Activated CD8-positive, alpha-beta memory T cell treated with anti-CD3 and anti-CD28 coated beads for 4 hours (primary cell): ENCODE results near the gene RAD54L2.
"Not testable (repeated sequence)": the region's sequence is repeated elsewhere in the genome, so short reads cannot be mapped to it uniquely, and the experiment has no call there.

ENCODE experiments used
- DNase-seq, 2 donors: peaks; one replicate each; pipeline ENCODE4 v3.0.0-alpha.2; 2020; ENCODE audit warnings: low read depth in 2 of 2

The RAD54L2 gene

DNA sequence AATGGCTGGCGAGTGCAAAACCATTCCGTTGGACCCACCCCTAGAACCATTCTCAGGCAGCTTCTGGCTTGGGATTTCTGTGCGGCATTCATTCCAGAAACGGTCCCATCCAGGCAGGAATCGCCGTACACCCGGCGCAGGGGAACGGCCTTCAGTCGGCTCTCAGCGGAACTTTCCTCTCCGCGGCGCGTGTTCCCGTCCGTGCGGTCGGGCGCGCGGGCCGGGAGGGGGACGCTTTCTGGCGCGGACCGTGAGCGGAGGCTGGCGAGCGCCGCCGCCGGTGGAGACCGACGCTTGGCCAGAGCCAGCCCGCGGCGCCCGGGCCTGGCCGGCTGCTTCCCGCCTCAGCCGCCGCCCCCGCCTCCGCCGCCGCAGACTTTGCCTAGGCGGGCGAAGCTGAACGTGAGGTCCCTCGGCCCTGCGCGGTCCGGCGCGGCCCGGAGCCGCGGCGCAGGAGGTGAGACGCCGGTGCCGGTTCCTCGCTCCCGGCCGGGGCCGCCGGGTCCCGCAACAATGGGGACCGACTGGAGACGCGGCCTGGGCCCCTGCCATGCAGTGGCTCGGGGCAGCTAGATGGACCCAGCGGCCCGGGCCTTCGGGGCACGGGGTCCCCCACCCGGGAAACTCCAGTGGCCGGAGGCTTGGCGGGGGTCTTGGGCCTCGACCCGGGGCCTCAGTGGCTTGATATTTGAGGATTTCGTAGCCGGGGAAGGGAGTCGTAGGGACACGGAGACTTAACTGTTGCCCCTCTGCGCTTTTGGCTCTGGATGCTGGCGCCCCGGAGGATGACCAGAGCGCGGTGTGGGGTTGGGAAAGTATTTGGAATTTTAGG lies at the start of gene RAD54L2:
RAD54L2 (plus strand) TSS at position 261 of the 832 bp plus-strand sequence. CDS start 51,702 bp downstream, outside the sequence.
- peak; percentile 57 to 59 for DNase-seq

- peak; percentile 56 to 73 for DNase-seq
These were observed 39.4 kb upstream of the RAD54L2 start for GRCh38 chr3:51498876-51499738.

DNA sequence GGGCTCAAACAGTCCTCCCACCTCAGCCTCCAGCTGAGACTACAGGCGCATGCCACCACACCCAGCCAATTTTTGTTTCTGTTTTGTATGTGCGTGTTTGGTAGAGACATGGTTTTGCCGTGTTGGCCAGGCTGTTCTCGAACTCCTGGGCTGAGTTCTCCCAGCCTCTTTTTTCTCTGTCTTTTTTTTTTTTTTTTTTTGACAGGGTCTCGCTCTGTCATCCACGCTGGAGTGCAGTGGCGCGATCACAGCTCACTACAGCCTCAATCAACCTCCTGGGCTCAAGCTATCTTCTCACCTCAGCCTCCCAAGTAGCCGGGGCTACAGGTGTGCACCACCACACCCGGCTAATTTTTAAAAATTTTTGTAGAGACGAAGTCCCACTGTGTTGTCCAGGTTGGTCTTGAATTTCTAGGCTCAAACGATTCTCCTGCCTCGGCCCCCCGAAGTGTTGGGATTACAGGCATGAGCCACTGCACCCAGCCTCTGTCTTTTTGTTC lies 37.8 kb upstream of the RAD54L2 start:
- DNase-seq = no peak

DNA sequence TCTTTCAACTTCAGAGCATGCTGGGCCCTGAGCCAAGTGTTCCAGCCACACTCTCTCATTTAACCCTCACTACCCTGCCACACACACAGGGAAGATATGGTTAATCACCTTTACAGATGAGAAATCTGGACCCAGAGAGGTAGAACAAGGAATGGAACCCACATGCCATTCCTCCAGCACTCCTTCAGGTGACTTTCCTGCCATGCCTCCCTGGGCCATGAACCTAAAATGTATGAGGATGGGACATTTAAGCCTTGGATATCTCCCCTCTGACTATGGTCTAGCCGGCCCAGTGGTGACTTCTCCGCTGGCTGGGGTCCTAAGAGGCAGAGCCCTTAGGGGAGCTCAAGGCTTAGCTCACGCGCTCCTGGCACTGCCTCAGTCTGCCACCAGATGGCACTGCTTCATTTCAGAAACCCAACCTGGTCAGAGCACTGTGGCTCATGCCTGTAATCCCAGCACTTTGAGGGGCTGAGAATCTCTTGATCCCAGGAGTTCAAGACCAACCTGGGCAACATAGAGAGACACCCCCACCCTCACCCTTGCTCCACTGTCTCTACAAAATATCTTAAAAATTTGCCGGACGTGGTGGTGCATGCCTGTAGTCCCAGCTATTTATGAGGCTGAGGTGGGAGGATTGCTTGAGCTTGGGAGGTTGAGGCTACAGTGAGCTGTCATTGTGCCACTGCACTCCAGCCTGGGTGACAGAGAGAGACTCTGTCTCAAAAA lies 36.5 kb upstream of the RAD54L2 start:
- DNase-seq = peak; percentile 57 to 64

DNA sequence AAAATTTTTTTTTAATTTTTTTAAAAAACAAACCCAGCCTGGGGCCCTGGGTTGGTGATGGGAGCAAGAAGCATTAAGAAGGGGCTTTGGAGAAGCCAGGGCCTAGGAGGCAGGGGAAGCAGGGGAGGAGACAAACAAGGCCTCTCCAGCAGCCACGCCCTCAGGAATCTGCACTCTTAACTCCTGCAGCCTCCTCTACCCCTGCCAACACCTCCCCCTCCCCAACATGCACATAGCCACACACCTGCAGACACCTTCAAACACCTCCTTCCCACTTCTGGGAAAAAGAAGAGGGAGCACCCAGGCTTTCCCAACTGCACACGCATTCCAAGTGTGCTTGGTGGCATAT lies 36.0 kb upstream of the RAD54L2 start:
- no peak for DNase-seq

- DNase-seq = no peak
These were observed 35.5 kb upstream of the RAD54L2 start for GRCh38 chr3:51503007-51503406.

- no peak for DNase-seq
These were observed 30.3 kb upstream of the RAD54L2 start for GRCh38 chr3:51508255-51508654.

- no peak for DNase-seq
These were observed 27.5 kb upstream of the RAD54L2 start for GRCh38 chr3:51510996-51511395.

DNA sequence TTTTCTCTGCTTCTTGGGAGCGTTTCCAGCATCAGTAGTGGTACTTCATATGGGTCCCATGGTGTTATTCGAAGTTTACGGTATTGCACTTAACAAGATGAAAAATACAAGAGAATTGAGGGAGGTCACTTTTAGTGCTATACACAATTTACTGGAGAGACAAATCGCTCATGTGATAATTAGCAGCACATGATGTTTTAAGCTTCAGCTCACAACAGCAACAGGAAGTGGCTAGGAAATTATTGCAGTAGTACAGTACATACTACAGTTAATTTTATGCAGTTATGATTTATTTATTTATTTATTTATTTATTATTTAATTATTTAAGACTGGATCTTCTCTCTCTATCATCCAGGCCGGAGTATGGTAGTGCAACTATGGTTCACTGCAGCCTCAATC lies 24.3 kb upstream of the RAD54L2 start:
- no peak for DNase-seq

- no peak for DNase-seq
These were observed 18.7 kb upstream of the RAD54L2 start for GRCh38 chr3:51519848-51520247.

GRCh38 chr3:51520906-51521730 lies 17.4 kb upstream of the RAD54L2 start:
- DNase-seq = not testable (repeated sequence)

DNA sequence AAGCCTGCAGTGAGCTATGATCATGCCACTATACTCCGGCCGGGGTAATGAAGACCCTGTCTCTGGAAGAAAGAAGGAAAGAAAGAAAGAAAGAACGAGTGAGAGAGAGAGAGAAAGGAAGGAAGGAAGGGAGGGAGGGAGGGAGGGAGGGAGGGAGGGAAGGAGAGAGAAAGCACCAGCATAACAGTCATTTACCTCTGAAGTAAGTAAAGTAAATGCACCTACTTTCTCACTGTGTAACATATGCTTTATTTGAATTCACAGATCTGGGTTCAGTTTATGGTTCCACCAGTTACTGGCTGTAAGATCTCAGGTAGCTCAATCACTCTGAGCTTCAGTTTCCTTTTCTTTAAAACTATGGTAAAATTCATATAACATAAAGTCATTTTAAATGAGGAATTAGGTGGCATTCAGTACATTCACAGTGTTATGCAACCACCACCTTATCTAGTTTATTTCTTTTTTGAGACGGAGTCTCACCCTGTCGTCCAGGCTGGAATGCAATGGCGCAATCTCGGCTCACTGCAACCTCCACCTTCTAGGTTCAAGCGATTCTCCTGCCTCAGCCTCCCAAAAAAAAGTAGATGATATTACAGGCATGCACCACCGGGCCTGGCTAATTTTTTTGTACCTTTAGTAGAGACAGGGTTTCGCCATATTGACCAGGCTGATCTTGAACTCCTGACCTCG lies 16.1 kb upstream of the RAD54L2 start:
- DNase-seq = no peak

DNA sequence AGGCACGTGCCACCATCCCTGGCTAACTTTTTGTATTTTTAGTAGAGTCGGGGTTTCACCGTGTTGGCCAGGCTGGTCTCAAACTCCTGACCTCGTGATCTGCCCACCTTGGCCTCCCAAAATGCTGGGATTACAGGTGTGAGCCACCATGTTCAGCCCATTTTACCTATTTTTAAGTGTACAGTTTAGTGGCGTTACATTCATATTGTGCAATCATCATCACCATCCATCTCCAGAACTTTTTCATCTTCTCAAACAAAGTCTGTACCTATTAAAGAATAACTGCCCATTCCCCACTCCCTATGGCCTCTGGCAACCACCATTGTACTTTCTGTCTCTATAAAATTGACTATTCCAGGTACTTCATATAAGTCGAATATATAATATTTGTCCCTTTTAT lies 13.6 kb upstream of the RAD54L2 start:
- DNase-seq = not testable (repeated sequence)

DNA sequence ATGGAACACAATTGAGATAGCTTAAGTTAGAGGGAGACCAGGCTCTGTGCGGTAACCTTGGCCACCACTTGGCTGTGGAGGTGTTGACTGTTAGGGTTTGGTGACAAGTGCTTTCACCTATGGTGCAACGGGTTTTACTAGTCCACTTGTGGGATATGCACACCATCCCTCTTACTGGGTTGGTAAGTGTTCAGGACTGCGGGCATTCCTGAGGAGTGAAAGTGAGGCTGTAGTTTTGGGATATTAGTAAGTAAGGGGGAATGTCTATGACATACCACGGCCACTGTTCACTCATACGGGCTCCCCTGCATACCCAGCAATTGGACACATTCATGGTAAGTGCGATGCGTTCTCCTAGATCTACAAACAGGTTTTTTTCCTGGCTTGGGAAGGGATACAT lies 8.0 kb upstream of the RAD54L2 start:
- no peak for DNase-seq

DNA sequence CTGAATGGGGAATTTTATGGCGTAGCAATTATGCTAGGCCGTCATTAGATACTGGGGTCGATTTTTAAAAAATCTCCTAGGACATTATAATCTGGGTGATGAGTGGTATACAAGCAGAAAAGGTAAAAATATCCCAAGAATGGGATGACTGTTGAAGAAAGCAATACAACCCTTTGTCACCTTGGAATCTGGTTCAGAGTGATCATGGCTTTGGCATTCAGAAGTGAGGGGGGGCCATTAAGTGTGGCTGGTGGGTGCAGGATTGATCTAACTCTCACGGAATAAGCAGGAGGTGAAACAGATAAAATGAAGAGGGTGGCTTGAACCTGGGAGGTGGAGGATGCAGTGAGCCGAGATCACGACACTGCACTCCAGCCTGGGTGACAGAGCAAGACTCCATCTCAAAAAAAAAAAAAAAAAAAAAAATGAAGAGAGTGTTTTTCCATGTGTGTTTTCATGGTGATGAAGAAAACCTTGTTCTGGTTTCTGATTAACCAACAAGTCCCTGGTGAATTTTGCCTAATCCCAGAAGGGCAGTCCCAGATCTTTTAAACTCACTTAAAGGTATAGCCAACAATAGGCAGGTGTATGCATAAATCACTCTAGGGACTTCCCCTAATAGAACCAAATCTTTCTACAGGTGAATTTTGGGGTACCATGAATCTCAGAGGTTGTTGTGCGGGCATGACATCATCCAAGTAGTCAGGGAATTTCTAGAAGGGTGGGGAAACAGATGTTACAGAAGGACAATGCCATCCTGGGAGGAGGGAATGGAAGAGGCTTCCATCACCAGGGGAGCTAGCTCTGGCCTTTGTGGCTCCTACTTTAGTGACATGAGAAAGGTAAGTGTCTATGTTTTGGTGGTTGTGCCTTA lies 3.1 kb upstream of the RAD54L2 start:
- no peak for DNase-seq

- not testable (repeated sequence) for DNase-seq
These were observed 888 bp upstream of the RAD54L2 start for GRCh38 chr3:51537631-51538030.

DNA sequence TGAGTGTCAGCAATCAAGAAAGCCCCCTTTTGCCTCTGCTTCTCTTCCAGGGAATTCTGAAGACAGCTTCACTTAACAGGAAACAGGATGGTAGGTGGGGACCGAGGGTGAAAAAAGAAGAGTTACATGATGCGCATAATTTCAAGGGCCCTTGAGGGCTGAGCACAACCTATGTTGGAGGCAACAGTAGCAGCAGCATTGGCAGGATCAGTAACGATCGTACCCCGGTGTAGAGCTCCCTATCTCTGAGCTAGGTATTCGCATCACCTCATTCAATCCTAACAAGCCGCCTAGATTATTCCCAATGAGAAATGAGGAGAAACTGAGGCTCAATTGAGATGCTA lies 432 bp upstream of the RAD54L2 start:
- no peak for DNase-seq

GRCh38 chr3:51539291-51539941 lies 897 bp downstream of the RAD54L2 start:
- DNase-seq = peak in 1 of 2 donors; percentile 13

GRCh38 chr3:51542596-51542995 lies 4.1 kb downstream of the RAD54L2 start:
- not testable (repeated sequence) for DNase-seq
